GM23338 (cell line): ENCODE results near the gene FAM20C. TPM values are rescaled to one million over a fixed set of nuclear protein-coding genes. Genes with fewer than 3 reads are reported as not detected.

Experiments
- ATAC-seq: fragments of 200-7000 bp; cut with Tn5 transposase; 3 replicates; pipeline ENCODE4 v1.9.1; 2020
- DNase-seq: peaks from one replicate; pipeline ENCODE4 v3.0.0-alpha.2; 2015; ENCODE audit warnings: low spot score
- H2AFZ ChIP-seq: fragments of 200-600 bp; sonication (generic); 2 replicates; pipeline ENCODE4 v1.8.0; 2016; ENCODE audit warnings: antibody characterized with exemption, mild to moderate bottlenecking, moderate library complexity
- H3F3A ChIP-seq: fragments of 200-600 bp; sonication (generic); replicated peaks from 2 replicates; pipeline ENCODE4 v1.8.0; 2017; ENCODE audit warnings: antibody characterized with exemption, mixed run types, low read depth
- H3K27ac ChIP-seq: fragments of 200-600 bp; sonication (generic); 2 replicates; pipeline ENCODE4 v1.6.1; 2016; ENCODE audit warnings: low read depth
- H3K27me3 ChIP-seq: fragments of 200-600 bp; sonication (generic); 2 replicates; pipeline ENCODE4 v1.8.0; 2016; ENCODE audit warnings: mild to moderate bottlenecking, mixed run types, moderate library complexity; ENCODE audit not compliant: insufficient read depth
- H3K36me3 ChIP-seq: fragments of 200-600 bp; sonication (generic); 2 replicates; pipeline ENCODE4 v1.8.0; 2016; ENCODE audit warnings: mild to moderate bottlenecking; ENCODE audit not compliant: insufficient read depth
- H3K4me1 ChIP-seq: fragments of 200-600 bp; sonication (generic); 2 replicates; pipeline ENCODE4 v1.8.0; 2016; ENCODE audit warnings: mild to moderate bottlenecking, moderate library complexity; ENCODE audit not compliant: insufficient read depth
- H3K4me2 ChIP-seq: fragments of 200-600 bp; sonication (generic); 2 replicates; pipeline ENCODE4 v1.7.1; 2017; ENCODE audit warnings: mixed run types
- H3K4me3 ChIP-seq: fragments of 200-600 bp; sonication (generic); 2 replicates; pipeline ENCODE4 v1.6.1; 2016; ENCODE audit warnings: mixed run types
- H3K79me2 ChIP-seq: fragments of 200-600 bp; sonication (generic); replicated peaks from 2 replicates; pipeline ENCODE4 v1.8.0; 2017; ENCODE audit warnings: mild to moderate bottlenecking; ENCODE audit not compliant: insufficient read depth
- H3K9me2 ChIP-seq: fragments of 200-600 bp; sonication (generic); 2 replicates; pipeline ENCODE4 v1.8.0; 2017; ENCODE audit not compliant: insufficient read depth
- H4K20me1 ChIP-seq: fragments of 200-600 bp; sonication (generic); replicated peaks from 2 replicates; pipeline ENCODE4 v1.8.0; 2017; ENCODE audit warnings: mild to moderate bottlenecking; ENCODE audit not compliant: insufficient read depth
- H3K27ac Mint-ChIP-seq: 2 replicates; pipeline ENCODE4 v1.8.0; 2020; ENCODE audit warnings: inconsistent platforms, mild to moderate bottlenecking, moderate library complexity, mixed read lengths
- H3K27me3 Mint-ChIP-seq: 3 replicates; pipeline ENCODE4 v1.8.0; 2022; ENCODE audit warnings: low read depth, mild to moderate bottlenecking, moderate library complexity, mixed read lengths, inconsistent platforms; ENCODE audit not compliant: insufficient read depth, poor library complexity
- H3K36me3 Mint-ChIP-seq: 3 replicates; pipeline ENCODE4 v1.8.0; 2021; ENCODE audit warnings: low read depth, mild to moderate bottlenecking, inconsistent platforms, moderate library complexity, mixed read lengths
- H3K4me1 Mint-ChIP-seq: 3 replicates; pipeline ENCODE4 v1.8.0; 2020; ENCODE audit warnings: mild to moderate bottlenecking, inconsistent platforms, mixed read lengths
- H3K4me3 Mint-ChIP-seq: 3 replicates; pipeline ENCODE4 v1.8.0; 2021; ENCODE audit warnings: moderate library complexity, mild to moderate bottlenecking, inconsistent platforms, mixed read lengths
- H3K9me3 Mint-ChIP-seq: 3 replicates; pipeline ENCODE4 v1.8.0; 2020; ENCODE audit warnings: moderate library complexity, mild to moderate bottlenecking, inconsistent platforms, mixed read lengths
- CREB1 ChIP-seq: fragments of 250-450 bp; sonication (Bioruptor Pico); IDR thresholded peaks from 2 replicates; pipeline ENCODE4 v1.5.0; 2020; ENCODE audit warnings: low read depth, mild to moderate bottlenecking, moderate library complexity
- JUNB ChIP-seq: IDR thresholded peaks from one replicate; pipeline ENCODE4 v1.6.1; 2016; ENCODE audit warnings: antibody characterized with exemption; ENCODE audit not compliant: unreplicated experiment
- NANOG ChIP-seq: IDR thresholded peaks from 2 replicates; pipeline ENCODE4 v1.6.1; 2016; ENCODE audit warnings: antibody characterized with exemption, borderline replicate concordance
- POLR2AphosphoS5 ChIP-seq: IDR thresholded peaks from 2 replicates; pipeline ENCODE4 v1.6.1; 2016; ENCODE audit warnings: antibody characterized with exemption, low read depth
- ZNF114 ChIP-seq: fragments of 250-450 bp; sonication (Bioruptor Pico); IDR thresholded peaks from 2 replicates; pipeline ENCODE4 v1.5.0; 2020; ENCODE audit warnings: mild to moderate bottlenecking, moderate library complexity
- ZNF331 ChIP-seq: fragments of 250-450 bp; sonication (Bioruptor Pico); IDR thresholded peaks from 2 replicates; pipeline ENCODE4 v1.5.0; 2020; ENCODE audit warnings: low read depth, mild to moderate bottlenecking, moderate library complexity
- polyA plus RNA-seq: library from polyadenylated mRNA; unstranded; fragments of >200 nt; fragmentation: Nextera tagmentation; extraction: Ambion mirVana; gene quantifications from 2 replicates; pipeline ENCODE4 v1.2.1, GENCODE V29; 2016
- total RNA-seq: library from RNA; depleted of rRNA; stranded (reverse); fragments of >200 nt; shearing (Covaris generic); gene quantifications from 2 replicates; pipeline ENCODE4 v1.2.3, GENCODE V29; 2014
- TF ChIP-seq, protein P1 (sequence below): IDR thresholded peaks from one replicate; pipeline ENCODE4 v1.6.1; 2018; ENCODE audit warnings: antibody characterized with exemption; ENCODE audit not compliant: unreplicated experiment
- TF ChIP-seq, protein P2 (sequence below): fragments of 250-450 bp; sonication (Bioruptor Pico); IDR thresholded peaks from 2 replicates; pipeline ENCODE4 v1.5.0; 2020; ENCODE audit warnings: mild to moderate bottlenecking, moderate library complexity
- TF ChIP-seq, protein P3 (sequence below), 2 experiments: fragments of 200-600 bp in 1 of 2; sonication (generic) in 1 of 2; conservative IDR thresholded peaks; 2 replicates each; pipeline versions ENCODE4 v1.5.1 to v1.6.1; 2016 to 2017; ENCODE audit warnings: antibody characterized with exemption in 2 of 2, low read depth in 2 of 2, mild to moderate bottlenecking in 2 of 2, moderate library complexity in 1 of 2
- TF ChIP-seq, protein P4 (sequence below): IDR thresholded peaks from 2 replicates; pipeline ENCODE4 v1.6.1; 2016; ENCODE audit warnings: antibody characterized with exemption

FAM20C gene
- total and polyA plus RNA-seq, 2 experiments from 2014 or later = 7.6 to 24.8 TPM

DNA sequence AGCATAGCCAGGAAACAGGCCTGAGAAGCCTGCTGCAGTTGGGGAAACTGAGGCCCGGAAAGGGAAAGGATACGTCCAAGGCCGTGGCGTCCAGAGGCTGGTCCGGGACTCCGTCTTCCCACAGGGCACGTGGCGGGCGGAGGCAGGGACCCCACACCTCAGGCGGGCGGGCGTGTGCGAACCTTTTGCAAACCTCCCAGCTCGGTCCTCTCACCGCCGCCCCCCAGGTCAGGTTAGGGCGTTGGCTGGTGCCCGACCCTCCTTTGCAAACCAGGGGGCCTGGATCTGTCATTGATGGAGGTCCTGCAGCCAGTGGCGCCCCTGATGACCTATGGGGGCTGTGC is 19.3 kb downstream of the FAM20C start (continued):
- TF ChIP-seq, protein P1, sequence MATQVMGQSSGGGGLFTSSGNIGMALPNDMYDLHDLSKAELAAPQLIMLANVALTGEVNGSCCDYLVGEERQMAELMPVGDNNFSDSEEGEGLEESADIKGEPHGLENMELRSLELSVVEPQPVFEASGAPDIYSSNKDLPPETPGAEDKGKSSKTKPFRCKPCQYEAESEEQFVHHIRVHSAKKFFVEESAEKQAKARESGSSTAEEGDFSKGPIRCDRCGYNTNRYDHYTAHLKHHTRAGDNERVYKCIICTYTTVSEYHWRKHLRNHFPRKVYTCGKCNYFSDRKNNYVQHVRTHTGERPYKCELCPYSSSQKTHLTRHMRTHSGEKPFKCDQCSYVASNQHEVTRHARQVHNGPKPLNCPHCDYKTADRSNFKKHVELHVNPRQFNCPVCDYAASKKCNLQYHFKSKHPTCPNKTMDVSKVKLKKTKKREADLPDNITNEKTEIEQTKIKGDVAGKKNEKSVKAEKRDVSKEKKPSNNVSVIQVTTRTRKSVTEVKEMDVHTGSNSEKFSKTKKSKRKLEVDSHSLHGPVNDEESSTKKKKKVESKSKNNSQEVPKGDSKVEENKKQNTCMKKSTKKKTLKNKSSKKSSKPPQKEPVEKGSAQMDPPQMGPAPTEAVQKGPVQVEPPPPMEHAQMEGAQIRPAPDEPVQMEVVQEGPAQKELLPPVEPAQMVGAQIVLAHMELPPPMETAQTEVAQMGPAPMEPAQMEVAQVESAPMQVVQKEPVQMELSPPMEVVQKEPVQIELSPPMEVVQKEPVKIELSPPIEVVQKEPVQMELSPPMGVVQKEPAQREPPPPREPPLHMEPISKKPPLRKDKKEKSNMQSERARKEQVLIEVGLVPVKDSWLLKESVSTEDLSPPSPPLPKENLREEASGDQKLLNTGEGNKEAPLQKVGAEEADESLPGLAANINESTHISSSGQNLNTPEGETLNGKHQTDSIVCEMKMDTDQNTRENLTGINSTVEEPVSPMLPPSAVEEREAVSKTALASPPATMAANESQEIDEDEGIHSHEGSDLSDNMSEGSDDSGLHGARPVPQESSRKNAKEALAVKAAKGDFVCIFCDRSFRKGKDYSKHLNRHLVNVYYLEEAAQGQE = no peak
- TF ChIP-seq ZNF114 (CRISPR knock-in tag) = no peak
- TF ChIP-seq, protein P2, sequence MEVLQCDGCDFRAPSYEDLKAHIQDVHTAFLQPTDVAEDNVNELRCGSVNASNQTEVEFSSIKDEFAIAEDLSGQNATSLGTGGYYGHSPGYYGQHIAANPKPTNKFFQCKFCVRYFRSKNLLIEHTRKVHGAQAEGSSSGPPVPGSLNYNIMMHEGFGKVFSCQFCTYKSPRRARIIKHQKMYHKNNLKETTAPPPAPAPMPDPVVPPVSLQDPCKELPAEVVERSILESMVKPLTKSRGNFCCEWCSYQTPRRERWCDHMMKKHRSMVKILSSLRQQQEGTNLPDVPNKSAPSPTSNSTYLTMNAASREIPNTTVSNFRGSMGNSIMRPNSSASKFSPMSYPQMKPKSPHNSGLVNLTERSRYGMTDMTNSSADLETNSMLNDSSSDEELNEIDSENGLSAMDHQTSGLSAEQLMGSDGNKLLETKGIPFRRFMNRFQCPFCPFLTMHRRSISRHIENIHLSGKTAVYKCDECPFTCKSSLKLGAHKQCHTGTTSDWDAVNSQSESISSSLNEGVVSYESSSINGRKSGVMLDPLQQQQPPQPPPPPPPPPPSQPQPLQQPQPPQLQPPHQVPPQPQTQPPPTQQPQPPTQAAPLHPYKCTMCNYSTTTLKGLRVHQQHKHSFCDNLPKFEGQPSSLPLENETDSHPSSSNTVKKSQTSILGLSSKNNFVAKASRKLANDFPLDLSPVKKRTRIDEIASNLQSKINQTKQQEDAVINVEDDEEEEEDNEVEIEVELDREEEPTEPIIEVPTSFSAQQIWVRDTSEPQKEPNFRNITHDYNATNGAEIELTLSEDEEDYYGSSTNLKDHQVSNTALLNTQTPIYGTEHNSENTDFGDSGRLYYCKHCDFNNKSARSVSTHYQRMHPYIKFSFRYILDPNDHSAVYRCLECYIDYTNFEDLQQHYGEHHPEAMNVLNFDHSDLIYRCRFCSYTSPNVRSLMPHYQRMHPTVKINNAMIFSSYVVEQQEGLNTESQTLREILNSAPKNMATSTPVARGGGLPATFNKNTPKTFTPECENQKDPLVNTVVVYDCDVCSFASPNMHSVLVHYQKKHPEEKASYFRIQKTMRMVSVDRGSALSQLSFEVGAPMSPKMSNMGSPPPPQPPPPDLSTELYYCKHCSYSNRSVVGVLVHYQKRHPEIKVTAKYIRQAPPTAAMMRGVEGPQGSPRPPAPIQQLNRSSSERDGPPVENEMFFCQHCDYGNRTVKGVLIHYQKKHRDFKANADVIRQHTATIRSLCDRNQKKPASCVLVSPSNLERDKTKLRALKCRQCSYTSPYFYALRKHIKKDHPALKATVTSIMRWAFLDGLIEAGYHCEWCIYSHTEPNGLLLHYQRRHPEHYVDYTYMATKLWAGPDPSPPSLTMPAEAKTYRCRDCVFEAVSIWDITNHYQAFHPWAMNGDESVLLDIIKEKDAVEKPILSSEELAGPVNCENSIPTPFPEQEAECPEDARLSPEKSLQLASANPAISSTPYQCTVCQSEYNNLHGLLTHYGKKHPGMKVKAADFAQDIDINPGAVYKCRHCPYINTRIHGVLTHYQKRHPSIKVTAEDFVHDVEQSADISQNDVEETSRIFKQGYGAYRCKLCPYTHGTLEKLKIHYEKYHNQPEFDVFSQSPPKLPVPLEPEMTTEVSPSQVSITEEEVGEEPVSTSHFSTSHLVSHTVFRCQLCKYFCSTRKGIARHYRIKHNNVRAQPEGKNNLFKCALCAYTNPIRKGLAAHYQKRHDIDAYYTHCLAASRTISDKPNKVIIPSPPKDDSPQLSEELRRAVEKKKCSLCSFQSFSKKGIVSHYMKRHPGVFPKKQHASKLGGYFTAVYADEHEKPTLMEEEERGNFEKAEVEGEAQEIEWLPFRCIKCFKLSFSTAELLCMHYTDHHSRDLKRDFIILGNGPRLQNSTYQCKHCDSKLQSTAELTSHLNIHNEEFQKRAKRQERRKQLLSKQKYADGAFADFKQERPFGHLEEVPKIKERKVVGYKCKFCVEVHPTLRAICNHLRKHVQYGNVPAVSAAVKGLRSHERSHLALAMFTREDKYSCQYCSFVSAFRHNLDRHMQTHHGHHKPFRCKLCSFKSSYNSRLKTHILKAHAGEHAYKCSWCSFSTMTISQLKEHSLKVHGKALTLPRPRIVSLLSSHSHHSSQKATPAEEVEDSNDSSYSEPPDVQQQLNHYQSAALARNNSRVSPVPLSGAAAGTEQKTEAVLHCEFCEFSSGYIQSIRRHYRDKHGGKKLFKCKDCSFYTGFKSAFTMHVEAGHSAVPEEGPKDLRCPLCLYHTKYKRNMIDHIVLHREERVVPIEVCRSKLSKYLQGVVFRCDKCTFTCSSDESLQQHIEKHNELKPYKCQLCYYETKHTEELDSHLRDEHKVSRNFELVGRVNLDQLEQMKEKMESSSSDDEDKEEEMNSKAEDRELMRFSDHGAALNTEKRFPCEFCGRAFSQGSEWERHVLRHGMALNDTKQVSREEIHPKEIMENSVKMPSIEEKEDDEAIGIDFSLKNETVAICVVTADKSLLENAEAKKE (CRISPR knock-in tag) = no peak

DNA sequence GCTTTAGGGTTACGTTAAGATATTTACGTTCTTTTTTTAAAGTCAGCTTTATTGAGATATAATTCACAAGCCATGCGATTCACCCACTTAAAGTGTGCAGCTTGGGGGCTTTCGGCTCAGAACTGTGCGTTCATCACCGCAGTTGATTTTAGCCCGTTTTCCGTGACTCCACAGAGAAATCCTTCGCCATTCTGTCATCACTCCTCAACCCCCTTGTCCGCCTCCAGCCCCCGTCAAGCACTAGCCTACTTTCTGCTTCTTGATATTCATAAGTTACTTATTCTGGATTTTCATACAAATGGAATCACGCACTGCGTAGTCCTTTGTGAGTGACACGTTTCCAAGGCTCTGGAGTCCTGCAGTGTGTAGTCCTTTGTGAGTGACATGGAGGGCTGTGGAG is 20.4 kb downstream of the FAM20C start:
- Mint-ChIP-seq H3K27ac (no peak overlapping the region), H3K27me3 (peaks cover 13% of the 10 kb centered on the region), H3K4me1 (peaks cover 7% of the 10 kb centered on the region), H3K4me3 (no peak overlapping the region), H3K36me3 (peaks cover 49% of the 10 kb centered on the region), H3K9me3 (no peaks in the 10 kb centered on the region)
- H2AFZ ChIP-seq = no peak overlapping the region
- no peaks in the 10 kb centered on the region for H3K4me1 ChIP-seq
- no peak overlapping the region for H3K4me3 ChIP-seq
- no peaks in the 10 kb centered on the region; the same call in 1 of the 2 replicates for H3K36me3 ChIP-seq
- peaks cover 13% of the 10 kb centered on the region for H3K79me2 ChIP-seq
- H3K4me2 ChIP-seq = no peak overlapping the region
- no peaks in the 10 kb centered on the region for H4K20me1 ChIP-seq
- no peaks in the 10 kb centered on the region for H3F3A ChIP-seq
- no peak overlapping the region for H3K27ac ChIP-seq
- H3K27me3 ChIP-seq = no peaks in the 10 kb centered on the region
- H3K9me2 ChIP-seq = no peaks in the 10 kb centered on the region
- no peak for DNase-seq
- ATAC-seq = no peak
- TF ChIP-seq, protein P3, sequence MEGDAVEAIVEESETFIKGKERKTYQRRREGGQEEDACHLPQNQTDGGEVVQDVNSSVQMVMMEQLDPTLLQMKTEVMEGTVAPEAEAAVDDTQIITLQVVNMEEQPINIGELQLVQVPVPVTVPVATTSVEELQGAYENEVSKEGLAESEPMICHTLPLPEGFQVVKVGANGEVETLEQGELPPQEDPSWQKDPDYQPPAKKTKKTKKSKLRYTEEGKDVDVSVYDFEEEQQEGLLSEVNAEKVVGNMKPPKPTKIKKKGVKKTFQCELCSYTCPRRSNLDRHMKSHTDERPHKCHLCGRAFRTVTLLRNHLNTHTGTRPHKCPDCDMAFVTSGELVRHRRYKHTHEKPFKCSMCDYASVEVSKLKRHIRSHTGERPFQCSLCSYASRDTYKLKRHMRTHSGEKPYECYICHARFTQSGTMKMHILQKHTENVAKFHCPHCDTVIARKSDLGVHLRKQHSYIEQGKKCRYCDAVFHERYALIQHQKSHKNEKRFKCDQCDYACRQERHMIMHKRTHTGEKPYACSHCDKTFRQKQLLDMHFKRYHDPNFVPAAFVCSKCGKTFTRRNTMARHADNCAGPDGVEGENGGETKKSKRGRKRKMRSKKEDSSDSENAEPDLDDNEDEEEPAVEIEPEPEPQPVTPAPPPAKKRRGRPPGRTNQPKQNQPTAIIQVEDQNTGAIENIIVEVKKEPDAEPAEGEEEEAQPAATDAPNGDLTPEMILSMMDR (conservative IDR thresholded peaks at IDR 0.05; ENCODE audit: low read depth in 2 of 2) = no peak
- TF ChIP-seq CREB1 (CRISPR knock-in tag) (no peak), POLR2AphosphoS5 (no peak), NANOG (no peak), ZNF331 (CRISPR knock-in tag) (no peak), JUNB (no peak)
- TF ChIP-seq, protein P4, sequence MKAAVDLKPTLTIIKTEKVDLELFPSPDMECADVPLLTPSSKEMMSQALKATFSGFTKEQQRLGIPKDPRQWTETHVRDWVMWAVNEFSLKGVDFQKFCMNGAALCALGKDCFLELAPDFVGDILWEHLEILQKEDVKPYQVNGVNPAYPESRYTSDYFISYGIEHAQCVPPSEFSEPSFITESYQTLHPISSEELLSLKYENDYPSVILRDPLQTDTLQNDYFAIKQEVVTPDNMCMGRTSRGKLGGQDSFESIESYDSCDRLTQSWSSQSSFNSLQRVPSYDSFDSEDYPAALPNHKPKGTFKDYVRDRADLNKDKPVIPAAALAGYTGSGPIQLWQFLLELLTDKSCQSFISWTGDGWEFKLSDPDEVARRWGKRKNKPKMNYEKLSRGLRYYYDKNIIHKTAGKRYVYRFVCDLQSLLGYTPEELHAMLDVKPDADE = no peak
